Activated T-cell treated with anti-CD3 and anti-CD28 coated beads, Interleukin-2, amount 50 U/mL, for 72 hours (primary cell): Measurements from ENCODE around the gene CTSW. TPM values are rescaled to one million over a fixed set of nuclear protein-coding genes. Genes with fewer than 3 reads are reported as not detected.

ENCODE experiments used
- ATAC-seq, 2 donors: fragments of 150-1000 bp; cut with Tn5 transposase; replicated peaks in 1 of 2; 2 replicates each; pipeline ENCODE4 v1.10.0; 2021; ENCODE audit warnings: moderate library complexity in 2 of 2, mild to moderate bottlenecking in 1 of 2
- DNase-seq, 2 donors: peaks; one replicate each; pipeline ENCODE4 v3.0.0; 2021 to 2022; ENCODE audit warnings: mixed read lengths in 1 of 2
- H3K27ac Mint-ChIP-seq: one replicate; pipeline ENCODE4 v1.8.0; 2022; ENCODE audit warnings: mild to moderate bottlenecking, moderate library complexity, mixed read lengths
- H3K27me3 Mint-ChIP-seq: one replicate; pipeline ENCODE4 v1.8.0; 2022; ENCODE audit warnings: low read depth, mixed read lengths
- H3K36me3 Mint-ChIP-seq, 2 donors: one replicate each; pipeline ENCODE4 v1.8.0; 2022; ENCODE audit warnings: mixed read lengths in 2 of 2, mild to moderate bottlenecking in 1 of 2; ENCODE audit not compliant: insufficient read depth in 2 of 2
- H3K4me1 Mint-ChIP-seq: one replicate; pipeline ENCODE4 v1.8.0; 2022; ENCODE audit warnings: low read depth, mixed read lengths
- H3K4me3 Mint-ChIP-seq, 2 donors: one replicate each; pipeline ENCODE4 v1.8.0; 2022; ENCODE audit warnings: mild to moderate bottlenecking in 2 of 2, mixed read lengths in 2 of 2, moderate library complexity in 2 of 2
- H3K9me3 Mint-ChIP-seq, 2 donors: one replicate each; pipeline ENCODE4 v1.8.0; 2022; ENCODE audit warnings: mixed read lengths in 2 of 2
- total RNA-seq, 2 donors: library from RNA; stranded (reverse); gene quantifications; one replicate each; pipeline ENCODE4 v1.2.3, GENCODE V29; 2022

The CTSW gene
- total RNA-seq, 2 donors from 2014 or later: 16.8 to 27.8 TPM

GRCh38 chr11:65859095-65859811 is 20.4 kb upstream of the CTSW start:
- no peaks in the 10 kb centered on the region for H3K9me3 Mint-ChIP-seq
- DNase-seq (peak; percentile 99 to 100), ATAC-seq (peak; percentile 69 to 71)
- H3K27me3 Mint-ChIP-seq: no peaks in the 10 kb centered on the region
- peaks cover 20 to 31% of the 10 kb centered on the region in 2 donors for H3K36me3 Mint-ChIP-seq
- H3K27ac Mint-ChIP-seq: peak overlapping the region; percentile 95
- peaks cover 58% of the 10 kb centered on the region for H3K4me1 Mint-ChIP-seq
- peak overlapping the region; percentile 96 to 97 for H3K4me3 Mint-ChIP-seq

DNA sequence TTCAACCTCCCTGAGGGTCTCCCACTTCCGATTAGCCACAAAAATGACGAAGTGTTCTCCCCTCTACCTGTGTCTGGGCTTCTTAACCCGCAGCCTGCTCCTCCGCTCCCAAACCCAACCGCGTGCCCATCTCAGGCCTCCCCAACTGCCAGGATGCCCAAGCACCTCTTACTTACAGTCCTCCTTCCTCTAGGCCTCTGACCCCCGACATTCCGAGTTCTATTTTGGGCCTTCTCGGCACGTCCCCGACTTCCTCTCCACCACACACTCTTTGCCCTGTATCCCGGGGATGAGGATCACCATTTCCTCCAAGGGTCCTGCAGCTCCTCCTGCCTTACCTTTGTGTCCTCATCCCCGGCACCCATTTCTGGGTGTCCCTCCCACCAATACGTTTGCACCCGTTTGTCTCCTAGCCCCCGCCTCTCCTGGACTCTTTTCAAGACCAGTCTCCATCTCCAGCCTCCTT is 19.8 kb upstream of the CTSW start:
- no peaks in the 10 kb centered on the region for H3K9me3 Mint-ChIP-seq
- peak; percentile 0 to 5 for ATAC-seq
- H3K4me1 Mint-ChIP-seq: peaks cover 52% of the 10 kb centered on the region
- H3K4me3 Mint-ChIP-seq: peak overlapping the region; percentile 96 to 97
- H3K27me3 Mint-ChIP-seq: no peaks in the 10 kb centered on the region
- DNase-seq: no peak
- peak overlapping the region; percentile 83 for H3K27ac Mint-ChIP-seq
- H3K36me3 Mint-ChIP-seq: peaks cover 15 to 25% of the 10 kb centered on the region in 2 donors

DNA sequence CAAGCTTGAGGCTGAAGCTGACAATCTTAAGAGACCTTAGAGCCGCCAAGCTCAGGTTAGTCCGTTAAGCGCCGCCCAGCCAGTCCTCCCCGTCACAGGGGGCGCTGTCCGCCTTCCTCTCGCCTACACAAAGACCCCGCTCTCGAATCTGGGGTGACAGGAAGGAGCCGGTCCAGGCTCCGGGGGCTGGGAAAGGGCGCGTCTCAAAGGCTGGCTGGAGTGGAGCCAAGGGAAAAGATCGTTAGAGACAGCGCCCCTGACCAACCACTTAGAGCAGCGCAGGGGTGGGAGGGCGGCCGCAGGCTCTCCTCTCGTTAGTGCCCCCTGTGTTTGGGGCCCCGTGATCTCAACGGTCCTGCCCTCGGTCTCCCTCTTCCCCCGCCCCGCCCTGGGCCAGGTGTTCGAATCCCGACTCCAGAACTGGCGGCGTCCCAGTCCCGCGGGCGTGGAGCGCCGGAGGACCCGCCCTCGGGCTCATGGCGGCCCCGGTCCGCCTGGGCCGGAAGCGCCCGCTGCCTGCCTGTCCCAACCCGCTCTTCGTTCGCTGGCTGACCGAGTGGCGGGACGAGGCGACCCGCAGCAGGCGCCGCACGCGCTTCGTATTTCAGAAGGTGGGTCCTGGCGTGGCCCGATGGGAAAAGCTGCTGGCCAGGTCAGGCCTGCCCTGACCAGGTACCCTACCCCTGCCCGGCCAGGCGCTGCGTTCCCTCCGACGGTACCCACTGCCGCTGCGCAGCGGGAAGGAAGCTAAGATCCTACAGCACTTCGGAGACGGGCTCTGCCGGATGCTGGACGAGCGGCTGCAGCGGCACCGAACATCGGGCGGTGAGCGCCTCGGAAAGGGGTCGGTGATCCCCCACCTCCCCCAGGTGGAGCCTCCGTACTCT is 19.1 kb upstream of the CTSW start, which contains the start of gene MUS81:
MUS81 (plus strand) TSS at position 156 of the 887 bp plus-strand sequence; CDS start at position 477, 321 bp downstream.
- peak within 1 kb of the TSS; percentile 96 to 97 for H3K4me3 Mint-ChIP-seq
- H3K27me3 Mint-ChIP-seq: no peaks in the 10 kb centered on the region
- peaks cover 12 to 23% of the 10 kb centered on the region in 2 donors for H3K36me3 Mint-ChIP-seq
- peak; percentile 97 for DNase-seq
- H3K9me3 Mint-ChIP-seq: no peaks in the 10 kb centered on the region
- peak within 1 kb of the TSS; percentile 95 for H3K27ac Mint-ChIP-seq
- H3K4me1 Mint-ChIP-seq: peaks cover 46% of the 10 kb centered on the region
- peak; percentile 43 to 47 for ATAC-seq

- peak overlapping the region; percentile 96 to 97 for H3K4me3 Mint-ChIP-seq
- no peaks in the 10 kb centered on the region for H3K27me3 Mint-ChIP-seq
- ATAC-seq (no peak), DNase-seq (no peak)
- H3K4me1 Mint-ChIP-seq: peaks cover 39% of the 10 kb centered on the region
- H3K27ac Mint-ChIP-seq: peak overlapping the region; percentile 87
- peaks cover 10 to 19% of the 10 kb centered on the region in 2 donors for H3K36me3 Mint-ChIP-seq
- no peaks in the 10 kb centered on the region for H3K9me3 Mint-ChIP-seq
Measured at GRCh38 chr11:65861165-65861505, 18.5 kb upstream of the CTSW start.

DNA sequence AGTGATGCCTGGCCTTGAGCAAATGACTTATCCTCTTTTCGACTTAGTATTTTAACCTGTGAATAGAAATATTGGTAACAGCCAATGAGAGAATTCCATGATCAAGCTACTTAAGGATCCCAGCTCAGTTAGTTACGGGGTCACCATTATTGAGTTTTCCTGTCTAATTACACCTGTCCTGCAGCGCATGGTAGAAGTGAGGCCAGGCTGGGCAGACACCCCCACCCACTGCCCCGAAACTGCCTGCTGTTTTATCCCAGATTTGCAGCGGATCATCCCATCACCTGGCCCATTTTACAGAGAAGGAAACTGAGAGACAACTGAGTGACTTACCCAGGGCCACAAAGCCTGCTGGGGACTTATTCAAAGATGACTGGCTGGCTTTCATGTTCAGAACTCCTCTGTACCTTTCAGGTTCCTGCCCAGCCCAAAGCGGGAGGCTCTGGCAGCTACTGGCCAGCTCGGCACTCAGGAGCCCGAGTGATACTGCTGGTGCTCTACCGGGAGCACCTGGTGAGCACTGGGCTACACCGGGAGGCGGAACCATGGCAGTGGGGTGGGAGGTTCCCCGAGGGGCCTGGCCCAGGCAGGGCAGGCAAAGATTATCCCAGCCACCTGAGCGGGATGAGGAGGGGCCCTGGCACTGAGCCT is 18.0 kb upstream of the CTSW start:
- peak in 1 of 2 donors; percentile 1 for DNase-seq
- H3K27ac Mint-ChIP-seq: no peak overlapping the region
- H3K4me1 Mint-ChIP-seq: peaks cover 36% of the 10 kb centered on the region
- peak overlapping the region; percentile 96 to 97 for H3K4me3 Mint-ChIP-seq
- no peak for ATAC-seq
- H3K36me3 Mint-ChIP-seq: peaks cover 5 to 14% of the 10 kb centered on the region in 2 donors
- H3K9me3 Mint-ChIP-seq: no peaks in the 10 kb centered on the region
- no peaks in the 10 kb centered on the region for H3K27me3 Mint-ChIP-seq

GRCh38 chr11:65862191-65862735 is 17.4 kb upstream of the CTSW start:
- peaks cover 39% of the 10 kb centered on the region for H3K4me1 Mint-ChIP-seq
- peaks cover 3 to 14% of the 10 kb centered on the region in 2 donors for H3K36me3 Mint-ChIP-seq
- DNase-seq (no peak), ATAC-seq (no peak)
- no peak overlapping the region for H3K27ac Mint-ChIP-seq
- H3K9me3 Mint-ChIP-seq: no peaks in the 10 kb centered on the region
- H3K4me3 Mint-ChIP-seq: peak overlapping the region; percentile 96 to 97
- no peaks in the 10 kb centered on the region for H3K27me3 Mint-ChIP-seq

GRCh38 chr11:65862941-65863888 is 16.4 kb upstream of the CTSW start:
- peak overlapping the region in 1 of 2 donors; percentile 96 for H3K4me3 Mint-ChIP-seq
- peaks cover 3 to 15% of the 10 kb centered on the region in 2 donors for H3K36me3 Mint-ChIP-seq
- no peak overlapping the region for H3K27ac Mint-ChIP-seq
- no peak for ATAC-seq
- H3K27me3 Mint-ChIP-seq: no peaks in the 10 kb centered on the region
- H3K4me1 Mint-ChIP-seq: peaks cover 40% of the 10 kb centered on the region
- no peaks in the 10 kb centered on the region for H3K9me3 Mint-ChIP-seq
- DNase-seq: no peak

DNA sequence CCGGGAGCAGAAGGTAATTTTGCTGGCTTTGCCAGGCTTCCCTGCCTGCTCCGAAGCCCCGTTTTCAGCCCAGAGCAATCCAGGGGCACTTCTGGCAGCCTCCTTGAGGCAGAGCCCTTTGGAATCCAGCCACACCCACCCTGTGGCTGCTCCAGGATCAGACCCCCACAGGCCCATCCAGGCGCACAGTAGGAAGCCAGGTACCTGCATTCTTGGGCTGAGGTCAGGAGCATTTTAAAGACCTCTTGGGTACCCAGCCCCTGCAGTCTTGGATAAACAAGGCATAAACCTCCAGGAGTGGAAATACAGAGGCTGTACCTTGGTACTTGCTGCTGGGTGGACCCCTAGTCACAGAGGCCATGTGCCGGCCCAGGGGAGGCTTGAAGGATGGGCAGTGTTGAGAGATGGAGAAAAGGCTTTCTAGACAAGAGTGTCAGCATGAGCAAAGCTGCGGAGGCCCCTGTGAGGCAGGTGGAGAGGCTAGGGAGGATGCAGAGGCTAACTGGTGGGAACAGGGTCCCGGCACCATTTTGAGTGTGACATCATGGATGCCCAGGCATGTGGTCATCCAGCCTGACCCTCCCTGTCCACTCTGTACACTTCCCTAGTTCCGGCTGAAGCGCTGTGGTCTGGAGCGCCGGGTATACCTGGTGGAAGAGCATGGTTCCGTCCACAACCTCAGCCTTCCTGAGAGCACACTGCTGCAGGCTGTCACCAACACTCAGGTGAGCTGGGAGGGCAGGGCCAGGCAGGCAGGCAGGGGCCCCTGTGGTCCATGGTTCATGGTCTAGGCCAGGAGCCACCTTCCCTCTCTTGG is 15.5 kb upstream of the CTSW start:
- DNase-seq (no peak), ATAC-seq (no peak)
- Mint-ChIP-seq H3K4me3 (no peak overlapping the region), H3K27ac (no peak overlapping the region), H3K27me3 (no peaks in the 10 kb centered on the region), H3K4me1 (peaks cover 40% of the 10 kb centered on the region), H3K36me3 (peaks cover 3 to 15% of the 10 kb centered on the region in 2 donors), H3K9me3 (no peaks in the 10 kb centered on the region)

GRCh38 chr11:65864706-65865471 is 14.7 kb upstream of the CTSW start:
- Mint-ChIP-seq H3K9me3 (no peaks in the 10 kb centered on the region), H3K27me3 (no peaks in the 10 kb centered on the region), H3K27ac (no peak overlapping the region), H3K36me3 (peaks cover 3 to 15% of the 10 kb centered on the region in 2 donors), H3K4me1 (peaks cover 37% of the 10 kb centered on the region), H3K4me3 (no peak overlapping the region)
- ATAC-seq (no peak), DNase-seq (no peak)

DNA sequence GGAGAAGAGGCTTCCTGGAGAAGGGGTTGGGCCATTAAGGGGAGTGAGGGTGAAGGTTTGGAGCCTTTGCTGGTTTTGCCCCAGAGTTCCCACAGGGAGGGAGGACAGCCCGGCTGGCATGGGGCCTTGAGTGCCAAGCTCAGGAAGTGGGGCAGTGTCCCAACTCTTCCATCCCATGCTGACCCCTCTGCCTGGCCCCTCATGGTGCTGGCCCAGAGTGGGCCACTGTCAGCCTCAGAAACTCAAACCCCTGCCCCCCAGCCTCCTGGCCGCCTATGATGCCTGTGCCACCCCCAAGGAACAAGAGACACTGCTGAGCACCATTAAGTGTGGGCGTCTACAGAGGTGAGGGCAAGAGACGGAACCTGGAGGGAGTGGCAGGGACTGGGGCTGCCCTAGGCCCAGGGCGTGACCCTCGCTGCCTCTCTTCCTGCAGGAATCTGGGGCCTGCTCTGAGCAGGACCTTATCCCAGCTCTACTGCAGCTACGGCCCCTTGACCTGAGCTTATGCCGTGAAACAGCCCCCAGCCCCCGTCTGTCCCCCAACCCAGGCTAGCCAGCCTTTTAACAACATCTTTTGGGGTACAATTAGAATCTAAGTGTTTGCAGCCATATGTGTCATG is 14.0 kb upstream of the CTSW start:
- peaks cover 2 to 13% of the 10 kb centered on the region in 2 donors for H3K36me3 Mint-ChIP-seq
- ATAC-seq: no peak
- no peak overlapping the region for H3K27ac Mint-ChIP-seq

More for the DNA sequence above, 14.0 kb upstream of the CTSW start:
- H3K9me3 Mint-ChIP-seq: no peaks in the 10 kb centered on the region
- no peaks in the 10 kb centered on the region for H3K27me3 Mint-ChIP-seq
- H3K4me1 Mint-ChIP-seq: peaks cover 38% of the 10 kb centered on the region
- no peak overlapping the region for H3K4me3 Mint-ChIP-seq
- no peak for DNase-seq
